ENCODE measurements around the gene STAB1.

Gene STAB1

GRCh38 chr3:52484680-52485461, 10.3 kb upstream of the STAB1 start:
- no peak for DNase-seq

DNA sequence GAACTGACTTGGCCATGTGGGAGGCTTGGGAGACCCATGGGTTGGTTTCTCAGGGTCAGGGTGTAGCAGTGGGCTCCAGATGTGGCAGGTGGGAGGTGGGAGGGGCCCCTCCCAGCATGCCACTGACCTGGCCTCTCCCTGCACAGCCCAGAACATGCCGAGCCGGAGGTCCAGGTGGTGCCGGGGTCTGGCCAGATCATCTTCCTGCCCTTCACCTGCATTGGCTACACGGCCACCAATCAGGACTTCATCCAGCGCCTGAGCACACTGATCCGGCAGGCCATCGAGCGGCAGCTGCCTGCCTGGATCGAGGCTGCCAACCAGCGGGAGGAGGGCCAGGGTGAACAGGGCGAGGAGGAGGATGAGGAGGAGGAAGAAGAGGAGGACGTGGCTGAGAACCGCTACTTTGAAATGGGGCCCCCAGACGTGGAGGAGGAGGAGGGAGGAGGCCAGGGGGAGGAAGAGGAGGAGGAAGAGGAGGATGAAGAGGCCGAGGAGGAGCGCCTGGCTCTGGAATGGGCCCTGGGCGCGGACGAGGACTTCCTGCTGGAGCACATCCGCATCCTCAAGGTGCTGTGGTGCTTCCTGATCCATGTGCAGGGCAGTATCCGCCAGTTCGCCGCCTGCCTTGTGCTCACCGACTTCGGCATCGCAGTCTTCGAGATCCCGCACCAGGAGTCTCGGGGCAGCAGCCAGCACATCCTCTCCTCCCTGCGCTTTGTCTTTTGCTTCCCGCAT, 7.9 kb upstream of the STAB1 start:
- DNase-seq: no peak

DNA sequence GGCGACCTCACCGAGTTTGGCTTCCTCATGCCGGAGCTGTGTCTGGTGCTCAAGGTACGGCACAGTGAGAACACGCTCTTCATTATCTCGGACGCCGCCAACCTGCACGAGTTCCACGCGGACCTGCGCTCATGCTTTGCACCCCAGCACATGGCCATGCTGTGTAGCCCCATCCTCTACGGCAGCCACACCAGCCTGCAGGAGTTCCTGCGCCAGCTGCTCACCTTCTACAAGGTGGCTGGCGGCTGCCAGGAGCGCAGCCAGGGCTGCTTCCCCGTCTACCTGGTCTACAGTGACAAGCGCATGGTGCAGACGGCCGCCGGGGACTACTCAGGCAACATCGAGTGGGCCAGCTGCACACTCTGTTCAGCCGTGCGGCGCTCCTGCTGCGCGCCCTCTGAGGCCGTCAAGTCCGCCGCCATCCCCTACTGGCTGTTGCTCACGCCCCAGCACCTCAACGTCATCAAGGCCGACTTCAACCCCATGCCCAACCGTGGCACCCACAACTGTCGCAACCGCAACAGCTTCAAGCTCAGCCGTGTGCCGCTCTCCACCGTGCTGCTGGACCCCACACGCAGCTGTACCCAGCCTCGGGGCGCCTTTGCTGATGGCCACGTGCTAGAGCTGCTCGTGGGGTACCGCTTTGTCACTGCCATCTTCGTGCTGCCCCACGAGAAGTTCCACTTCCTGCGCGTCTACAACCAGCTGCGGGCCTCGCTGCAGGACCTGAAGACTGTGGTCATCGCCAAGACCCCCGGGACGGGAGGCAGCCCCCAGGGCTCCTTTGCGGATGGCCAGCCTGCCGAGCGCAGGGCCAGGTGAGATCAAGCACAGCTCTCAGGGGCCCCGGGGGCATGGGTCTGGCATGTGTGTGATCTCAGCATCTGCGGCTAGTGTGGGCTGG, 7.1 kb upstream of the STAB1 start:
- no peak for DNase-seq

DNA sequence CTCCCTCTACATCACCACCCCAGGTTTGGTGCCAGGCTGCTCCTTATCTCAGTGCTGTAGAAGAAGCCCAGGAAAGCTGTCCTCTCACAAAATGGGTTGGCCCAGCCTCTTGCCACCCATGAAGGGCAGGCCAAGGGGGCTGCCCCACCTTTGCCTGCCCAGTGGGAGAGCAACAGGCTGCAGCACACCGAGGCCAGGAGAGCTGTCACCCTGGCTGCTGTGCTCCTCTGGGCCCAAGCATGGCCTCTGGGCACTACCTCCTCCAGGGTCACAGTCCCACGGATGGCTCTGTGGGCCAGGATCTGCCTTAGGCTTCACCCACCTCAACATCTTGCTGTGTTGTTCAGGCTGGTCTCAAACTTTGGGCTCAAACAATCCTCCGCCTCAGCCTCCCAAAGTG, 6.4 kb upstream of the STAB1 start:
- DNase-seq: no peak

GRCh38 chr3:52489453-52489852, 5.7 kb upstream of the STAB1 start:
- no peak for DNase-seq

GRCh38 chr3:52490035-52490938, 4.9 kb upstream of the STAB1 start:
- no peak for DNase-seq

DNA sequence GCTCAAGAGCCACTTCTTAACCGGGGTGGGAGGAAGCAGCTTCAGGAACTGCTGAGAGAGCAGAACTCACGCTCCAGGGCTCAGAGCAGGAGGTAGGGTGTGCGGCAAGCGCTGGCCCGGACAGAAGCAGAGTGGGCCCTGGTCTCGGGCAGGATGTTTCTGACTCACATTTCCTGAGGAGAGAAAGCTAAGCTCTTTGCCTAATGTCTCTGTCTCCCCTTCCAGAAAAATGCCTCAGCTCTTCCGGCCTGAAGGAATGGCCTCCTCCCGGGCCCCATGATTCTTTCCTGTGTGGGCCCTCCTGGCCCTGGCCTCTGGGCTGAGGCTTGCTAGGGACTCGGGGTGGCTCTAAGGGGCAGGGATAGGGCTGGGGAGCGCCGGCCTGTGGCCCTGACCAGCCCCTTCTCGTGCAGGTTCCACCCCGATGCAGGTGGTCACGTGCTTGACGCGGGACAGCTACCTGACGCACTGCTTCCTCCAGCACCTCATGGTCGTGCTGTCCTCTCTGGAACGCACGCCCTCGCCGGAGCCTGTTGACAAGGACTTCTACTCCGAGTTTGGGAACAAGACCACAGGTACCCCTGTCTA, 4.1 kb upstream of the STAB1 start:
- no peak for DNase-seq

DNA sequence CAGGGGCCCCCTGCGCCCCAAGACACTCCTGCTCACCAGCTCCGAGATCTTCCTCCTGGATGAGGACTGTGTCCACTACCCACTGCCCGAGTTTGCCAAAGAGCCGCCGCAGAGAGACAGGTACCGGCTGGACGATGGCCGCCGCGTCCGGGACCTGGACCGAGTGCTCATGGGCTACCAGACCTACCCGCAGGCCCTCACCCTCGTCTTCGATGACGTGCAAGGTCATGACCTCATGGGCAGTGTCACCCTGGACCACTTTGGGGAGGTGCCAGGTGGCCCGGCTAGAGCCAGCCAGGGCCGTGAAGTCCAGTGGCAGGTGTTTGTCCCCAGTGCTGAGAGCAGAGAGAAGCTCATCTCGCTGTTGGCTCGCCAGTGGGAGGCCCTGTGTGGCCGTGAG, 3.1 kb upstream of the STAB1 start:
- no peak for DNase-seq

GRCh38 chr3:52493232-52494017, 1.7 kb upstream of the STAB1 start:
- DNase-seq: no peak

GRCh38 chr3:52494445-52494844, 693 bp upstream of the STAB1 start:
- no peak for DNase-seq

DNA sequence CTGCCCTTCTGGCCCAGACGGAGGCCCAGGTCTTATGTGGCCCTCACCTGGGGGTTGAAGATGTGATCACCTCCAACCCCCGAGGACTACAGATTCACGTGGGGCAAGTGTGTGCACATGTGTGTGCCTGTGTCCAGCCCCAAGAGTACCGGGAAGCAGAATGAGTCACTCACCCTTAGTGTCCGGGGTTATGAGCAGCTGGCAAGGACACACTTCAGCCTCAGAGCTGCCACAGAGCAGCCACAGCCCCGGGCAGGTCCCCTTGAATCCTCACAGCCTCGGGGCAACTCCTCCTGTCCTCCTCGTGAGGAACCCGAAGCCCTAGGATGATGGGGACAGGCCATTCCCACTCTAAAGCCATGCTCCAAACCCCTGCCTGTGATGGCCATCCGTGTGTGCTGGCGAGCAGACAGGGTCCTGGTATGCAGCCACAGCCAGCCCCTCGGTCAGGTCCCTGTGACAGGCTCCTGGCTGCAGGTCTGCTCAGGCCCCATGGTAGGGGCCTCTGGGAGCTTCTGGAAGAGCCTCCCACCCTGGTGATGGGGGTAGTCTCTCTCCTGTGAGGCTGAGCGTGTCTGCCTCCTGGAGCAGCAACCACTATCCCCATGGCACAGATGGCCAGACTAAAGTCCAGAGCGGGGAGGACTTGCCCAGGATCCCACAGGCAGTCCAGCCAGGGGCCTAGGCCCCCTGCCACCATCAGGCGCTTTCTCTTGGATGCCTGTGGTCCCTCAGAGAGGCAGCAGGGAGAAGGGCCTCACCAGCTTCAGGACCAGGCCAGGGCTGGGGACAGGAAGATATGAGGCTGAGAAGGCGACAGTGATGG, 852 bp downstream of the STAB1 start:
- DNase-seq: no peak

- DNase-seq: no peak
These were observed 3.3 kb downstream of the STAB1 start for GRCh38 chr3:52498137-52499054.

- DNase-seq: no peak
These were observed 5.9 kb downstream of the STAB1 start for GRCh38 chr3:52501046-52501445.

- no peak for DNase-seq
These were observed 6.9 kb downstream of the STAB1 start for GRCh38 chr3:52502001-52502400.

- DNase-seq: no peak
These were observed 7.7 kb downstream of the STAB1 start for GRCh38 chr3:52502808-52503350.

DNA sequence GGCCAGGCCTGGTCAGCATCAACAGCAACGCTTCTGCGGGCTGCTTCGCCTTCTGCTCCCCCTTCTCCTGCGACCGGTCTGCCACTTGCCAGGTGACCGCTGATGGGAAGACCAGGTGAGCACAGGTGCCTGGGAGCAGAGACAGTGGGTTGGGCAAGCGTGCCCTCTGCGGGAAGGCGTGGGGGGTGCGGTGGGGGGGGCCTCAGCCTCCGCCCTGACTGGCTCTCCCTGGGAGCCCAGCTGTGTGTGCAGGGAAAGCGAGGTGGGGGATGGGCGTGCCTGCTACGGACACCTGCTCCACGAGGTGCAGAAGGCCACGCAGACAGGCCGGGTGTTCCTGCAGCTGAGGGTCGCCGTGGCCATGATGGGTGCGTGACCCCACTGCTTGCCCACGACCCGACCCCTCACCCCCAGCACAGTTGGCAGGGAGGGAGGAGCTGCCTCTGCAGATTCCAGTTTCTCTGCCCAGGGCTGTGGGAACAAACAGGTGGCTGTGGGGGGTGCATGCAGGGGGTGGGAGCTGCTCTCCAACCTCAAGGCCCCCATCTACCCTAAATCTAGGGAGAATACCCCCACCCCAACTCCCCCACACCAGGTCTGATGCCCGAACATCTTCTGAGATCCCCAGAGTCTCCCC, 8.8 kb downstream of the STAB1 start:
- DNase-seq: no peak

- no peak for DNase-seq
These were observed 9.8 kb downstream of the STAB1 start for GRCh38 chr3:52504977-52505376.

DNA sequence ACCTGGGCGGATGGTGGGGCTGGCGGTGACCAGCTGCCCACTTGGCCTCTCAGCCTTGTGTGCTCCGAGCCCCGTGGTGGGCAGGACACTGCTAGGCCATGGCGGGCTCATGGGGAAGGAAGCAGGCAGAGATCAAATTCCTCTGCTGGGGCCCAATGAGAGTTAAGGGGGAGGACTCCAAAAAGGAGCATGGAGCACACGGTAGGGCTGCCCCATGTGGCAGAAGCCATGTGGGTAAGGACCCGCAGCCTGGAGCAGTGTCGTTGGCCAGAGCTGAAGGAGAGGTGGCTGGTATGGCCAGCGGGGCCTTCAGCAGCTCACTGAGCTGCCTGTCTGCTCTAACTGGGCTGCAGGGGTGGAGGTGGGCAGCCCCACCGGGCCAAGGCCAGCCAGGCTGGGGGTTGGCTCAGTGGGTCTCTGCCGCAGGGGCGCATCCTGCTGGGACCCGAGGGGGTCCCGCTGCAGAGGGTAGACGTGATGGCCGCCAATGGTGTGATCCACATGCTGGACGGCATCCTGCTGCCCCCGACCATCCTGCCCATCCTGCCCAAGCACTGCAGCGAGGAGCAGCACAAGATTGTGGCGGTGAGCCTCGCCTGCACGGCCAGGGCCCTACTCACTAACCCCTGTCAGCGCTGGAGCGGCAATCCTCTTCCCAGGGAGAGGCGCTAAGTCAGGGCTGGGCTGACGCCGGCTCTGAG, 11.3 kb downstream of the STAB1 start:
- no peak for DNase-seq

Measured in activated CD4-positive, alpha-beta T cell treated with anti-CD3 and anti-CD28 coated beads, Interleukin-2, amount 50 U/mL, for 1 hour (primary cell).